ENCODE data around the gene ERBB2.

Gene ERBB2

GRCh38 chr17:39699818-39700147 is at the start of gene ERBB2:
Gene ERBB2, plus strand, starts transcription at chr17:39700064. Its CDS starts 175 bp downstream, at chr17:39700239.
- peak; percentile 42 to 47 for DNase-seq (ENCODE audit: low read depth in 2 of 2)

DNA sequence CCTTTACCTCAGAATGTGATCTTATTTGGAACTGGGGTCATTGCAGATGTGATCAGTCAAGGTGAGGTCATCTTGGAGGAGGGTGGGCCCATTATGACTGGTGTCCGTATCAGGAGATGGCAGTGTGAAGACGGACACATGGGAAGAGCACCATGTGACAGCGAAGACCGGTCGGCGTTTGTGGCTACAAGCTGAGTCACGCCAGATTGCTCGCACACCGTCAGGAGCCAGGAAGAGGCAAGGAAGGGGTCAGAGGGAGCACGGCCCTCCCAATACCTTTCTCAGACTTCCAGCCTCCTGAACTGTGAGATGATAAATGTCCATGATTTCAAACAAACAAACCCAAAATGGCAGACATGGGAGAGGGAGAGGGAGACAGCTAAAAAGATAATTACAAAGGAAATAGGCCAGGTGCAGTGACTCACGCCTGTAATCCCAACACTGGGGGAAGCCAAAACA is 49.7 kb upstream of the ERBB2 start:
- DNase-seq (ENCODE audit: low read depth in 2 of 2): no peak

DNA sequence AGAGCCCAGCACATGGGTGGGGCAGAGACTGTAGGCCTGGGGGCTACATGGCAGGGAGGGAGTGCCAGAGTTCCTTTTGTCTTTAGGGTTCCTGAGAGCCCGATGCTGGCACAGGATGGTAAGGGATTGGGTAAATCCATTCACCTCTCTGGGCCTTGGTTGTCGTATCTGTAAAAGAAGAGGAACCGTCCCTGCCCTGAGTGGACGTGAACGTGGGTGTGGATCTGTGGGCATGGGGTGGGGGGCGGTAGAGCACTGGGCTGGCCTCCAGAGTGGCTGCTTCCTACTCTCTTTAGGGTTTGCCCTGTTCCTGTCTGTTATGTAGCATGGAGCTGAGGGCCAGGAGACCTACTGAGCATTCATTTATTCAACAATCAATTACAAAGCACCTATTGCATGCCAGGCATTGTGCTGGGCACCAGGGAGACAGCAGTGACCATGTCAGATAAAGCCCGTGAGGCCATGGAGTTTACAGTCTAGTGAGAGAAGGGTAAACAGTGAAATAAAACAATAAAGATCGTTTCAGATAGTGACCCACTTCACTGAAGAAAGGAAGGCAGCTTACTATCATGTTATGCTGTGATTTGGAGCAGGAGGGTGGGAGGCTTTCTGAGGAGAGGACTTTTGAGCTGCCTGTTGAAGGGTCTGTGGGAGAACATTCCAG is 47.8 kb upstream of the ERBB2 start:
- DNase-seq (ENCODE audit: low read depth in 2 of 2): no peak

- no peak for DNase-seq (ENCODE audit: low read depth in 2 of 2)
Measured at GRCh38 chr17:39652587-39653315, 47.1 kb upstream of the ERBB2 start.

GRCh38 chr17:39653316-39653661 is 46.6 kb upstream of the ERBB2 start:
- no peak for DNase-seq (ENCODE audit: low read depth in 2 of 2)

DNA sequence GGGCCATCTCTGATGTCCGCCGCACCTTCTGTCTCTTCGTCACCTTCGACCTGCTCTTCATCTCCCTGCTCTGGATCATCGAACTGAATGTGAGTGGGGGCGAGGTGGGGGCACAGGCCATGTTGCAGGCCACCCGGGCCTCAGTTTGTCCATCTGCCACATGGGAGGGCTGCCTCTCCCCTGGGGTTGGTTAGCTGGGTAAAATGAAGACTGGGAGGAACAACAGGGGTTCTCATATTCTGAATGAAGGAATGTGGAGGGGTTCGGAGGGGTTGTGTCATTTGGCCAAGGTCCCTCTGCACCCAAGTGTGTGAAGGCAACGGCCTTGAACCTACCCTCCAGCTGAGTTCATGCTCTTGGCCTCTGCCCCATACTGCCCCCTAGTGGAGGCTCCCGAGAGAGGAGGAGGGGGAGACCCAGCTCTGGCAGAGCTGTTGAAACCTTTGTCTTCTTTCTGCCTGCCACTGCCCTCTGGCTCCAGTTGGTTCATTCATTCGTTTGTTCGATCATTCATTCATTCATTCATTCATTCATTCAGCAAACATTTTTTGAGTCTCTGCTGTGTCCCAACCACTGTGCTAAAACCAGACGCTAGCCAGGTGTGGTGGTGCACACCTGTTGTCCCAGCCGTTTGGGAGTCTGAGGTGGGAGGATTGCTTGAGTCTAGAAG is 46.1 kb upstream of the ERBB2 start:
- no peak for DNase-seq (ENCODE audit: low read depth in 2 of 2)

GRCh38 chr17:39655105-39655504 is 44.8 kb upstream of the ERBB2 start:
- no peak for DNase-seq (ENCODE audit: low read depth in 2 of 2)

- no peak for DNase-seq (ENCODE audit: low read depth in 2 of 2)
Measured at GRCh38 chr17:39658346-39658745, 41.5 kb upstream of the ERBB2 start.

- DNase-seq (ENCODE audit: low read depth in 2 of 2): no peak
Measured at GRCh38 chr17:39658760-39659159, 41.1 kb upstream of the ERBB2 start.

DNA sequence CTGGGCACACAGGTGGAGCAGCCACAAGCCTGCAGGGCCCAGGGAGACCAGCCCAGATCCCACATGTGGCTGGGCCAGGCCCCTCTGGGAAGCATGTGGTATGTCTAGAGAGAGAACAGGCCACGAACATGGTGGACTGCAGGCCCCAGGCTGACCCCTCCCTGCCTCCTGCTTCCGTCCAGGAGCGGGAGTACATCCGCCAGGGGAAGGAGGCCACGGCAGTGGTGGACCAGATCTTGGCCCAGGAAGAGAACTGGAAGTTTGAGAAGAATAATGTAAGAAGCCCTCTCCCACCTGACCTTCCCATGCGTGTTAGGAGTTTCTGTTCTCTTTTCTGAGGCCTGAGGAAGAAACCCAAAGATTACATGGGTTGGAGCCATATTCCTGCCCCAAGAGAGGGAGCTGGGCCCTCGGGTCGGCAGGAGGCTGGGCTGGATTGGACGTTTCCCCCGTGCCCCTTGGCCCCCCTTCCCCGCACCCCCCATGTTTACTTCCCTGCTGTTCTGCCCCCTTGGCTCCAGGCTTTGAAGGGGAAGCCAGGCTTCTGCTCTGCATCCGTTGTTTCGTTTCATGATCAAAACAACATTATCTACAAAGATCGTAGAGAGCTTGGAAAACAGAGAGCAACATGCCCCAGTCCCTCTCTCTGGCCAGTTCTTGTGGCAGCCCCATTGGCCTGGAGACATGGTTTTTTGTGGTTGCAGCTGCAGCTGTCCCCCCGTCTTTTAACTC is 40.4 kb upstream of the ERBB2 start:
- no peak for DNase-seq (ENCODE audit: low read depth in 2 of 2)

- no peak for DNase-seq (ENCODE audit: low read depth in 2 of 2)
Measured at GRCh38 chr17:39660011-39660360, 39.9 kb upstream of the ERBB2 start.

DNA sequence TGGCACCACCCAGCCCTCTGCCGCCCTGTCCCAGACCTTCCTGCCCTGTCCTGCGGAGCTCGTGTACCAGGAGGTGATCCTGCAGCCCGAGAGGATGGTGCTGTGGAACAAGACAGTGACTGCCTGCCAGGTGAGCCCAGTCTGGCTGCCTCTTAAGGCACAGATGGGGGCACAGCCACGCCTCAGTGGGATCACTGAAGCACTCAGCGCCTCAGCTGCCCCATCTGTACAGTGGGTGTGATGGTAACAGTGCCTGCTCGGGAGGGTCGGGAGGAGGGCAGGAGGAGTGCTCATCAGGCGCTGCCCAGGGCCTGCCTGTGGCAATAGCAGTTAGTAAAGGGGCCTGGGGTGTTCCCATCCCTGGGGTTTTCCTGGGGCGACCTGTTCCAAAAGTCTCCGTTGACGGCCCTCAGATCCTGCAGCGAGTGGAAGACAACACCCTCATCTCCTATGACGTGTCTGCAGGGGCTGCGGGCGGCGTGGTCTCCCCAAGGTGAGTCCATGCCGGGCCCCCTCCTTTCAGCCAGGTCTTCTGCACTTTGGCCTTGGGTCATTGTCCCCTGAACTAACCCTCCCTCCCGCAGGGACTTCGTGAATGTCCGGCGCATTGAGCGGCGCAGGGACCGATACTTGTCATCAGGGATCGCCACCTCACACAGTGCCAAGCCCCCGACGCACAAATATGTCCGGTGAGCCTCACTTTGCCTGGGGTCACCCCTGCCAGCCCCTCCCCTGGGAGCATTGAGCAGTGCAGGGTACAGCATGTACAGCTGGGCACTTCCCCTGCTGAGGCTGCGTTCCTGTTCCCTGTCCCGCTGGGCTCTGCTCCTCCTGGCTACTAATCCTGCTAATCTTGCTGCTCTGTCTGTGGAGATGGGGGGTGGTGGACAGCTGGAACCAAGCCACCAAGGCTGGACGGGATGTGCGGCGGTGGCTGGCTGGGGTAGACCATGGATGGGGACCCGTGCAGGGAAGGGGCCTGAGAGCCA is 39.2 kb upstream of the ERBB2 start:
- no peak for DNase-seq (ENCODE audit: low read depth in 2 of 2)

DNA sequence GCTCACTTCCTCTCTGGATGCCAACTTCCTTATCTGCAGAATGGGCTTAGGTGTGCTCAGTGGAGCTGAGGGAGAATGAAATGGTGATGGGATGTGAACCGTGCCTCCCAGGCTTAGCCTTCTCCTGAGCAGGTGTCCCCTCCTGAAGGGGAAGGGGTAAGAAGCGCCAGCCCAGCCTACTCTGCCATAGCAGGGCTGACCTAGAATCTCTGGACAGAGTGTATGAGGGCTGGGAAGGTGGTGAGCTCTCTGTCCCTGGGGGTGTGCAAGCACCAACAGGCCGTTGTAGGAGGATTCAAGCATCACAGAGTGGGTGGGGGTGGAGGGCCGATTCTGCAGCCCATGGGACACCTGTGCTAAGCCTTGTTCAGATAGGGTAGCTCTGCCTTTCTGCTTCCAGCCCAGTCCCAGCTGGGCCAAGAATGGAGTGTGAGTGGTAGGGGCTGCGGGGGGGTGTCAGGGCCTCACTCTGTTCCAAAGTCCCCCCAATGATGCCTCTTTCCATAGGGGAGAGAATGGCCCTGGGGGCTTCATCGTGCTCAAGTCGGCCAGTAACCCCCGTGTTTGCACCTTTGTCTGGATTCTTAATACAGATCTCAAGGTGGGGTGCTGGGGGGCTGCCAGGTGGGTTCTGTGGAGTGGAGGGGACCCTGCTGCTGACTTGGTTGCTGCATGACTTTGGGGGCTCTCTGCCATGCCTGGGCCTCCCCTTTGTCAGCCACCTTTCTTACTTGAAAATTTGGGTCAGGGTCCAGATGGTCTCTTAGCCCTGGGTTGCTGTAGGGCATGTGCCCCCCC is 37.9 kb upstream of the ERBB2 start:
- DNase-seq (ENCODE audit: low read depth in 2 of 2): no peak

DNA sequence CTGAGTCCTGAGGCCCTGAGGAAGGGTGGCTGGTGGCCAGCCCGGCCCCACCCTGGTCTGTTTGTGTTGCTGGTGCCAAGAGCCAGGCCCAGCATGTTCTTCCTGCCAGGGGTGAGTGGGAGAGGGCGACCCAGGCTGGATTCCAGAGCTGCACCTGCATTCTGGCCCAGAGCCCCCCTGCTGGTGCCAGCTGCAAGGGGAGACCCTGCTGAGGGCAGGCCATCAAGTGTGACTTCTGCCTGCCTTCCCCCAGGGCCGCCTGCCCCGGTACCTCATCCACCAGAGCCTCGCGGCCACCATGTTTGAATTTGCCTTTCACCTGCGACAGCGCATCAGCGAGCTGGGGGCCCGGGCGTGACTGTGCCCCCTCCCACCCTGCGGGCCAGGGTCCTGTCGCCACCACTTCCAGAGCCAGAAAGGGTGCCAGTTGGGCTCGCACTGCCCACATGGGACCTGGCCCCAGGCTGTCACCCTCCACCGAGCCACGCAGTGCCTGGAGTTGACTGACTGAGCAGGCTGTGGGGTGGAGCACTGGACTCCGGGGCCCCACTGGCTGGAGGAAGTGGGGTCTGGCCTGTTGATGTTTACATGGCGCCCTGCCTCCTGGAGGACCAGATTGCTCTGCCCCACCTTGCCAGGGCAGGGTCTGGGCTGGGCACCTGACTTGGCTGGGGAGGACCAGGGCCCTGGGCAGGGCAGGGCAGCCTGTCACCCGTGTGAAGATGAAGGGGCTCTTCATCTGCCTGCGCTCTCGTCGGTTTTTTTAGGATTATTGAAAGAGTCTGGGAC is 37.1 kb upstream of the ERBB2 start:
- no peak for DNase-seq (ENCODE audit: low read depth in 2 of 2)

GRCh38 chr17:39663340-39663687 is 36.5 kb upstream of the ERBB2 start:
- DNase-seq (ENCODE audit: low read depth in 2 of 2): no peak

GRCh38 chr17:39663688-39664580 is 35.9 kb upstream of the ERBB2 start:
- no peak for DNase-seq (ENCODE audit: low read depth in 2 of 2)

DNA sequence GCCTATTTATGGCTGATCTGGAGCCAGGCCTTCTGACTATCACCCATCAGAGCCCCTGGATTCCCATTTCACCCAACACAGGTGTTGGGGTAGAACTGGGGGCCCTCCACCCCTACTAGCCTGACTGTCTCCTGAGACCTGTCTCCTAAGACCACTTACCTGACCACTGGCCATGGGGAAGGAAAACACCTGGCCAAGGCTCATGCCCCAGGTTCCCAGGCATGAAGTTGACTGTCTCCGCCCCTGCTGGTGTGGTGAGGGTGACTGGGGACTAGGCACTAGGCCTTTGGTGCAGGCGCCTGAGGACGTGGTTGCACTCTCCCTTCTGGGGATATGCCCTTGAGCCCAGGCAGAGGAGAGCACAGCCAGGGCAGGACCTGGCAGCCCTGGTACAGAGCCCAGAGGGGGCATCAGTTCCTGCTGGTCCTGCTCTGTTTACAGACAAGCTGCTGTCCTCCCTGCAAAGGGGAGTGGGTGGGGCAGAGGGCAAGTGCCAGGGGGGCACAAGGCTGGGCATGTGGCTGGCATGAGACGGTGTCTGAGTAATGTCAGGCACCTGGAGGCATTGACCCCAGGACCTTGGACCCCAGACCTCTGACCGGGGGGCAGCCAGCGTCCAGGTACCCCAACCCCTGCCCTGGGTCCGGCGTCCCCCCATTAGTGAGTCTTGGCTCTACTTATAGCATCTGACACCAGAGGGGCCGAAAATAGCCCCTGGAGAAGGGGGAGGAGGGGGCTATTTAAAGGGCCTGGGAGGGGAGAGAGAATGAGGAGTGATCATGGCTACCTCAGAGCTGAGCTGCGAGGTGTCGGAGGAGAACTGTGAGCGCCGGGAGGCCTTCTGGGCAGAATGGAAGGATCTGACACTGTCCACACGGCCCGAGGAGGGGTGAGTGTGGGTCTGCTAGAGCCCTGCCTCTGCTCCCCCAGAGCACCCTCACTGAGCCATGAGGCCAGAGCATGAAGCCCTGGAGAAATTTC is 35.0 kb upstream of the ERBB2 start, which contains the start of gene TCAP:
TCAP (plus strand) TSS at position 769 of the 981 bp plus-strand sequence; CDS start at position 780, 11 bp downstream.
- no peak for DNase-seq (ENCODE audit: low read depth in 2 of 2)

All from fibroblast of skin of left quadriceps (primary cell).